HEK293T (cell line): ENCODE results near the gene PLCB1.

Source experiments
- CTBP1 ChIP-seq: fragments of 450-650 bp; IDR thresholded peaks from 2 replicates; pipeline ENCODE4 v1.6.1; 2016; ENCODE audit warnings: borderline replicate concordance
- ELF4 ChIP-seq: fragments of 450-650 bp; IDR thresholded peaks from 2 replicates; pipeline ENCODE4 v1.6.1; 2017; ENCODE audit warnings: antibody characterized with exemption
- FOXM1 ChIP-seq: fragments of 450-650 bp; IDR thresholded peaks from 2 replicates; pipeline ENCODE4 v1.6.1; 2017; ENCODE audit warnings: mild to moderate bottlenecking, borderline replicate concordance
- SP1 ChIP-seq: fragments of 450-650 bp; IDR thresholded peaks from 2 replicates; pipeline ENCODE4 v1.6.1; 2017
- TARDBP ChIP-seq: fragments of 450-650 bp; IDR thresholded peaks from 2 replicates; pipeline ENCODE4 v1.6.1; 2016

GRCh38 chr20:8530022-8530421, 398.0 kb downstream of the PLCB1 start:
- TF ChIP-seq TARDBP (no peak), FOXM1 (no peak), SP1 (no peak), ELF4 (no peak), CTBP1 (no peak)
